Body of pancreas (tissue), 4 donors: ENCODE results near the gene FAM43A.

Experiments
- CTCF ChIP-seq, 7 experiments: fragments of 450-650 bp in 4 of 7; fragments of 200-600 bp in 3 of 7; sonication (generic) in 3 of 7; IDR thresholded peaks; one replicate each; pipeline ENCODE4 v1.5.1; 2016 to 2019; ENCODE audit warnings: antibody characterized with exemption in 7 of 7
- POLR2A ChIP-seq, 3 donors: fragments of 450-650 bp; IDR thresholded peaks; one replicate each; pipeline ENCODE4 v1.6.1; 2016; ENCODE audit warnings: antibody characterized with exemption in 3 of 3, mild to moderate bottlenecking in 2 of 3

DNA sequence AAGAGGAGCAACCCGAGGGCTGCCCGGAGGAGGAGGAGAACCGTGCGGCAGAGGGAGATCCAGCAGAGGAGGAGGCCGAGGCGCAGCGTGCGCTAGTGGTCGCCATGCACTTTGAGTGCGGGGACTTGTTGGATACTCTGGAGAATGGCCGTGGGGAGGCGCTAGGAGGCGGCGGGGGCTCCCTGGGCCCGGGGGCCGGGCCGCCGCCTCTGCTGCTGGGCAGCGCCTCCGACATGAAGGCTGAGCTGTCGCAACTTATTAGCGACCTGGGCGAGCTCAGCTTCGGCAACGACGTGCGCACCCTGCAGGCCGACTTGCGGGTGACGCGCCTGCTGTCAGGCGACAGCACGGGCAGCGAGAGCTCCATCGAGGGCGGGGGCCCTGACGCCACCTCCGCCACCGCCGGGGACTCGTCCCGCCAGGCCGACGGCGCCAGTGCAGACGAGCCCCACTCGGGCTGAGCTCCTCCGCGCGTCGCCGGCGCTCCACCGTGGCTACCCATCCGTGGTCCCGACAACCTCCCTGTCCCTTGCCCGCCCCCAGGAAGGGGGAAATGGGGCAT lies 2.0 kb downstream of the FAM43A start:
- TF ChIP-seq CTCF (IDR thresholded peaks at IDR 0.05) (peak in 5 of 7 experiments; percentile 21 to 47 (median 25)), POLR2A (IDR thresholded peaks at IDR 0.05) (peak in 2 of 3 donors; percentile 22 to 35)
